Measurements from ENCODE around the gene ARHGEF12. TPM values are rescaled to one million over a fixed set of nuclear protein-coding genes. Genes with fewer than 3 reads are reported as not detected.

ARHGEF12 gene
- total RNA-seq, 1 donor from 2014 or later: 83.1 TPM

- peaks cover 27% of the 10 kb centered on the region for H3K27me3 Mint-ChIP-seq (ENCODE audit: low read depth, unreplicated experiment)
- no peaks in the 10 kb centered on the region for H3K36me3 Mint-ChIP-seq (ENCODE audit: low read depth, unreplicated experiment)
- no peak overlapping the region for H3K4me3 Mint-ChIP-seq (ENCODE audit: unreplicated experiment)
- Histone ChIP-seq H3K27ac (ENCODE audit: low read depth, low read length) (no peak overlapping the region), H3K4me1 (ENCODE audit: insufficient read depth, low read length) (peaks cover 8% of the 10 kb centered on the region), H3K9ac (ENCODE audit: low read length) (no peak overlapping the region), H3K79me2 (ENCODE audit: insufficient read depth, low read length) (no peaks in the 10 kb centered on the region), H3K4me2 (ENCODE audit: low read length) (no peak overlapping the region), H2AFZ (ENCODE audit: low read depth, low read length) (no peak overlapping the region), H3K36me3 (ENCODE audit: insufficient read depth, low read length) (no peaks in the 10 kb centered on the region), H3K27me3 (ENCODE audit: insufficient read depth, low read length) (no peaks in the 10 kb centered on the region), H4K20me1 (ENCODE audit: insufficient read depth, low read length) (no peaks in the 10 kb centered on the region), H3K9me3 (ENCODE audit: insufficient read depth, low read depth, low read length) (no peaks in the 10 kb centered on the region), H3K4me3 (ENCODE audit: insufficient read depth, low read depth, low read length) (no peak overlapping the region)
- FAIRE-seq: no peak
- H3K9me3 Mint-ChIP-seq (ENCODE audit: unreplicated experiment): no peaks in the 10 kb centered on the region
- DNase-seq (ENCODE audit: low read depth): no peak
- no peak overlapping the region for H3K27ac Mint-ChIP-seq (ENCODE audit: unreplicated experiment)
- no peak for TF ChIP-seq CTCF (IDR thresholded peaks at IDR 0.05; ENCODE audit: insufficient read depth, low read depth, low read length)
- TF ChIP-seq EZH2 (IDR thresholded peaks at IDR 0.05; ENCODE audit: insufficient read depth, low read length): no peak
- peaks cover 8% of the 10 kb centered on the region for H3K4me1 Mint-ChIP-seq (ENCODE audit: low read depth, unreplicated experiment)
These were observed 193.7 kb downstream of the ARHGEF12 start for GRCh38 chr11:120529911-120530310.

DNA sequence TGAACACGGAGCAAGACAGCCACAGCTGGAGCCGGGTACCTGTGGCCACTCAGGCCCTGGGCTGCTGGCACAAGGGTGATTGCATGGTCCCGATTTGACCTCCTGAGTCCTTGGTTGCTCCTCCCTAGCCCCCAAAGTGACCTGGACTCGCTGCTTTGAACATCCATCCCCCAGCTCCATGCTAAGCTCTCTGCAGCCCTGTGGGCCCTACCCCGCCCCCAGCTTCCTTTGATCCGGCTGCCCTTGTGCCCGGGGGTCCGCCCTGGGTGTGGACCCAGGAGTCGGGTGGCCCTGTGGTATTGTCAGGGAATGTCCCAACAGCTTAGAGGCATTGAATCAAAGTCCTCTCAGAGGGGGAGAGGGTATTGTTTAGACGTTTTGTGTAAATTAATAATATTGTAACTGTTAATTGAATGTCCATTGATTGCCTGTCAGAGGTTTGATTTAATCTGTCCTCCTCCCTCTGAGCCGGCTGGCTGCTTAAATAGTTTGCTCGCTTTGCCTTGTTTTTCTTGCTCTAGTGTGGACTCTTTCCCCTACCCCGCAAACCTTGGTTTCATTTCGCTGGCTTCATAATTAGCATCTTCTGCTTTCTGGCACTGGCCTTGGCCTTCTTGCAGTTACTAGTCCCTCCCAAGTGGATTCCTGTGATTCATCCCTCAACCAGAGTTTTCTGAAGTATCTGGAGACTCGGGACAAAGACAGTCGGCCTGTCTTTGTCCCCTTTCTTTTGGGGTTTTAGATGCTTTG lies 196.0 kb downstream of the ARHGEF12 start:
- no peak overlapping the region for H3K27ac ChIP-seq (ENCODE audit: low read depth, low read length)
- DNase-seq (ENCODE audit: low read depth) (peak; percentile 67), FAIRE-seq (no peak)
- H3K79me2 ChIP-seq (ENCODE audit: insufficient read depth, low read length): no peaks in the 10 kb centered on the region
- H2AFZ ChIP-seq (ENCODE audit: low read depth, low read length): no peak overlapping the region
- H3K4me2 ChIP-seq (ENCODE audit: low read length): peak overlapping the region; percentile 73
- no peaks in the 10 kb centered on the region for H3K9me3 ChIP-seq (ENCODE audit: insufficient read depth, low read depth, low read length)
- H3K36me3 ChIP-seq (ENCODE audit: insufficient read depth, low read length): no peaks in the 10 kb centered on the region
- Mint-ChIP-seq H3K9me3 (ENCODE audit: unreplicated experiment) (no peaks in the 10 kb centered on the region), H3K27ac (ENCODE audit: unreplicated experiment) (peak overlapping the region; percentile 54), H3K4me3 (ENCODE audit: unreplicated experiment) (no peak overlapping the region), H3K4me1 (ENCODE audit: low read depth, unreplicated experiment) (peaks cover 8% of the 10 kb centered on the region), H3K36me3 (ENCODE audit: low read depth, unreplicated experiment) (peaks cover 2% of the 10 kb centered on the region), H3K27me3 (ENCODE audit: low read depth, unreplicated experiment) (peaks cover 27% of the 10 kb centered on the region)
- peaks cover 2% of the 10 kb centered on the region for H3K27me3 ChIP-seq (ENCODE audit: insufficient read depth, low read length)
- peak overlapping the region; percentile 11 for H3K9ac ChIP-seq (ENCODE audit: low read length)
- TF ChIP-seq CTCF (IDR thresholded peaks at IDR 0.05; ENCODE audit: insufficient read depth, low read depth, low read length) (no peak), EZH2 (IDR thresholded peaks at IDR 0.05; ENCODE audit: insufficient read depth, low read length) (no peak)
- H3K4me3 ChIP-seq (ENCODE audit: insufficient read depth, low read depth, low read length): no peak overlapping the region
- H4K20me1 ChIP-seq (ENCODE audit: insufficient read depth, low read length): no peaks in the 10 kb centered on the region
- H3K4me1 ChIP-seq (ENCODE audit: insufficient read depth, low read length): peaks cover 3% of the 10 kb centered on the region

DNA sequence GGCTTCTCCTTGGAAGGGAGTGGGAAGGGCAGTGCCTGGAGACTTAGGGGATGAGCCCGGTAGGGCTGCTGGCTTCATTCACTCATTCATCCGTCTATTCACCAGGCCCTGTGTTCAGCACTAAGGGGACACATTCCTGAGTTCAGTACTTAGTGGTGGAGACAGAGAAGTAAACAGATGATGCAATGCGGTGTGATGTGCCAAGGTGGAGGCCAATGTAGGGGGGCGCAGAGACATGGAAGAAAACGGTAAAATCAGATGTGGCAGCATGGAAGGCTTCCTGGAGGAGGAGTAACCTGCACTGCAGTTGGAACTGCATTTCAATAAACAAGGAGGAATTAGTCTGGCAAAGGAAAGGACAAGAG lies 196.6 kb downstream of the ARHGEF12 start:
- H3K36me3 Mint-ChIP-seq (ENCODE audit: low read depth, unreplicated experiment): peaks cover 4% of the 10 kb centered on the region
- peaks cover 8% of the 10 kb centered on the region for H3K4me1 Mint-ChIP-seq (ENCODE audit: low read depth, unreplicated experiment)
- Histone ChIP-seq H3K36me3 (ENCODE audit: insufficient read depth, low read length) (no peaks in the 10 kb centered on the region), H4K20me1 (ENCODE audit: insufficient read depth, low read length) (no peaks in the 10 kb centered on the region), H3K4me3 (ENCODE audit: insufficient read depth, low read depth, low read length) (no peak overlapping the region), H3K27me3 (ENCODE audit: insufficient read depth, low read length) (peaks cover 2% of the 10 kb centered on the region), H3K4me2 (ENCODE audit: low read length) (peak overlapping the region; percentile 73), H3K4me1 (ENCODE audit: insufficient read depth, low read length) (no peaks in the 10 kb centered on the region), H3K9ac (ENCODE audit: low read length) (peak overlapping the region; percentile 11), H3K27ac (ENCODE audit: low read depth, low read length) (no peak overlapping the region), H2AFZ (ENCODE audit: low read depth, low read length) (no peak overlapping the region), H3K9me3 (ENCODE audit: insufficient read depth, low read depth, low read length) (no peaks in the 10 kb centered on the region), H3K79me2 (ENCODE audit: insufficient read depth, low read length) (no peaks in the 10 kb centered on the region)
- TF ChIP-seq EZH2 (IDR thresholded peaks at IDR 0.05; ENCODE audit: insufficient read depth, low read length) (no peak), CTCF (IDR thresholded peaks at IDR 0.05; ENCODE audit: insufficient read depth, low read depth, low read length) (no peak)
- peak overlapping the region; percentile 54 for H3K27ac Mint-ChIP-seq (ENCODE audit: unreplicated experiment)
- peaks cover 3% of the 10 kb centered on the region for H3K9me3 Mint-ChIP-seq (ENCODE audit: unreplicated experiment)
- peak; percentile 39 for FAIRE-seq
- DNase-seq (ENCODE audit: low read depth): peak; percentile 49
- peaks cover 32% of the 10 kb centered on the region for H3K27me3 Mint-ChIP-seq (ENCODE audit: low read depth, unreplicated experiment)
- no peak overlapping the region for H3K4me3 Mint-ChIP-seq (ENCODE audit: unreplicated experiment)
